ENCODE data around the gene PTK6.

Gene PTK6

GRCh38 chr20:63487116-63487764 lies 49.9 kb downstream of the PTK6 start:
- no peak for ATAC-seq
- TF ChIP-seq ZNF565 (CRISPR knock-in tag; conservative IDR thresholded peaks at IDR 0.05; ENCODE audit: low read depth) (no peak), RARB (CRISPR knock-in tag; IDR thresholded peaks at IDR 0.05) (no peak), TCF4 (CRISPR knock-in tag; IDR thresholded peaks at IDR 0.05; ENCODE audit: borderline replicate concordance) (no peak)

- no peak for TF ChIP-seq CSDC2 (CRISPR knock-in tag; IDR thresholded peaks at IDR 0.05)
- no peak for TF ChIP-seq ZNF8 (CRISPR knock-in tag; IDR thresholded peaks at IDR 0.05)
- no peak for TF ChIP-seq ZNF565 (CRISPR knock-in tag; conservative IDR thresholded peaks at IDR 0.05; ENCODE audit: low read depth)
- no peak for TF ChIP-seq TOX (CRISPR knock-in tag; IDR thresholded peaks at IDR 0.05; ENCODE audit: borderline replicate concordance)
- TF ChIP-seq POU6F1 (CRISPR knock-in tag; IDR thresholded peaks at IDR 0.05; ENCODE audit: borderline replicate concordance, low read depth), result no peak
- TF ChIP-seq ZFP3 (CRISPR knock-in tag; IDR thresholded peaks at IDR 0.05), result no peak
- TF ChIP-seq TSHZ2 (CRISPR knock-in tag; IDR thresholded peaks at IDR 0.05), result no peak
- no peak for TF ChIP-seq RARB (CRISPR knock-in tag; IDR thresholded peaks at IDR 0.05)
- no peak for TF ChIP-seq ZFP30 (CRISPR knock-in tag; IDR thresholded peaks at IDR 0.05)
- no peak for TF ChIP-seq CREB5 (CRISPR knock-in tag; IDR thresholded peaks at IDR 0.05; ENCODE audit: low read depth)
- no peak for TF ChIP-seq OSR1 (CRISPR knock-in tag; IDR thresholded peaks at IDR 0.05)
- TF ChIP-seq ESRRG (CRISPR knock-in tag; IDR thresholded peaks at IDR 0.05), result no peak
- TF ChIP-seq PPARA (CRISPR knock-in tag; IDR thresholded peaks at IDR 0.05; ENCODE audit: borderline replicate concordance), result no peak
- TF ChIP-seq CSRNP3 (CRISPR knock-in tag; IDR thresholded peaks at IDR 0.05), result no peak
- no peak for TF ChIP-seq BACH2 (CRISPR knock-in tag; IDR thresholded peaks at IDR 0.05; ENCODE audit: borderline replicate concordance)
- no peak for TF ChIP-seq SNAI2 (CRISPR knock-in tag; IDR thresholded peaks at IDR 0.05)
- ATAC-seq, result no peak
Observed at GRCh38 chr20:63486300-63486855, 50.8 kb downstream of the PTK6 start.

GRCh38 chr20:63484651-63485403 lies 52.3 kb downstream of the PTK6 start:
- ATAC-seq, result no peak
- TF ChIP-seq ZNF70 (CRISPR knock-in tag; IDR thresholded peaks at IDR 0.05) (peak; percentile 55; the same call in 1 of the 2 replicates), ISL1 (CRISPR knock-in tag; IDR thresholded peaks at IDR 0.05) (no peak)

- ATAC-seq, result no peak
- no peak for TF ChIP-seq CSRNP3 (CRISPR knock-in tag; IDR thresholded peaks at IDR 0.05)
Observed at GRCh38 chr20:63484236-63484635, 52.9 kb downstream of the PTK6 start.
